ENCODE results near the gene CRMP1.
A peak's percentile ranks its signal among the peaks of the same experiment; 100 is the strongest.

CRMP1 gene

GRCh38 chr4:5782829-5783476 lies 109.9 kb downstream of the CRMP1 start:
- DNase-seq (ENCODE audit: low read depth) = no peak
- no peak for TF ChIP-seq CTCF (IDR thresholded peaks at IDR 0.05; ENCODE audit: control insufficient read depth, insufficient read depth, low read depth, low read length, missing control alignments)

DNA sequence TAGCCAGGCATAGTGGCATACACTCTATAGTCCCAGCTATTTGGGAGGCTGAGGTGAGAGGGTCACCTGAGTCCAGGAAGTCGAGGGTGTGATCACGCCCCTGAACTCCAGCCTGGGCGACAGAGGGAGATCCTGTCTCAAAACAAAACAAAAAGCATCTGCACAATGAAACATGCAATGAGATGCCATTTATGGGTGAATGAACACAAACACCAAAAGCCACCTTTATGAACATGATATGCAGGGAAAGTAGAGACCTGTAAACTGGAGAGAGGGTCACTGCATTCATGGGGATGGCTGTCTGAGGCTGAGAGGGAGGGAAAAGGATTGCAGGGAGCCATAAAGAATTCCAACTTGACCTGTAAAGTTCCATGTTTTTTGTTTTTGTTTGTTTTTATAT lies 111.2 kb downstream of the CRMP1 start:
- DNase-seq (ENCODE audit: low read depth) = no peak
- no peak for TF ChIP-seq CTCF (IDR thresholded peaks at IDR 0.05; ENCODE audit: control insufficient read depth, insufficient read depth, low read depth, low read length, missing control alignments)
- no peak overlapping the region for H3K4me3 ChIP-seq (ENCODE audit: control insufficient read depth, low read depth, low read length)

More at GRCh38 chr4:5782829-5783476, 109.9 kb downstream of the CRMP1 start:
- H3K4me3 ChIP-seq (ENCODE audit: control insufficient read depth, low read depth, low read length) = no peak overlapping the region

GRCh38 chr4:5780831-5781480 lies 111.9 kb downstream of the CRMP1 start:
- TF ChIP-seq CTCF (IDR thresholded peaks at IDR 0.05; ENCODE audit: control insufficient read depth, insufficient read depth, low read depth, low read length, missing control alignments) = no peak
- DNase-seq (ENCODE audit: low read depth) = peak; percentile 33
- H3K4me3 ChIP-seq (ENCODE audit: control insufficient read depth, low read depth, low read length) = no peak overlapping the region

DNA sequence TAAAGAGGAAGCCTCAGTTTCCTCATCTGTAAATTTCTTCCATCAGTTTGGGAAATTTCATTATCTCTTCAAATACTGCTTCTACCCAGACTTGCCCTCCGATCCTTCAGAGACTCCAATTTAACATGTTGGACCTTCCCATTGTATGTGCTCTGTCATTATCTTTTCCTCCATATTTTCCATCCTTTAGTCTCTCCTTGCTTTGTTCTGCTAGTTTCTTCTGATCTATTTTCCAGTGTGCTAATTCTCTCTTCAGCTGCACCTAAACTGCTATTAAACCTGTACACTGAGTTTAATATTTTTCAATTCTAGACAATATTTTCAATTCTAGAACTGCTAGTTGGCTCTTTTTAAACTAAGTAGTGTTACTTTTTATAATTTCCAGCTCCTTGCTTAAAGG lies 116.4 kb downstream of the CRMP1 start:
- no peak for TF ChIP-seq CTCF (IDR thresholded peaks at IDR 0.05; ENCODE audit: control insufficient read depth, insufficient read depth, low read depth, low read length, missing control alignments)
- no peak overlapping the region for H3K4me3 ChIP-seq (ENCODE audit: control insufficient read depth, low read depth, low read length)
- no peak for DNase-seq (ENCODE audit: low read depth)

GRCh38 chr4:5774416-5775036 lies 118.4 kb downstream of the CRMP1 start:
- H3K4me3 ChIP-seq (ENCODE audit: control insufficient read depth, low read depth, low read length) = no peak overlapping the region
- no peak for DNase-seq (ENCODE audit: low read depth)
- no peak for TF ChIP-seq CTCF (IDR thresholded peaks at IDR 0.05; ENCODE audit: control insufficient read depth, insufficient read depth, low read depth, low read length, missing control alignments)

GRCh38 chr4:5773271-5773555 lies 119.7 kb downstream of the CRMP1 start:
- no peak for DNase-seq (ENCODE audit: low read depth)
- TF ChIP-seq CTCF (IDR thresholded peaks at IDR 0.05; ENCODE audit: control insufficient read depth, insufficient read depth, low read depth, low read length, missing control alignments) = no peak

More at GRCh38 chr4:5773271-5773555, 119.7 kb downstream of the CRMP1 start:
- H3K4me3 ChIP-seq (ENCODE audit: control insufficient read depth, low read depth, low read length) = no peak overlapping the region
